ENCODE measurements around the gene DMGDH. TPM values are rescaled to one million over a fixed set of nuclear protein-coding genes. Genes with fewer than 3 reads are reported as not detected.

DMGDH gene
- total RNA-seq, 6 experiments from 2014 or later, result 55.7 to 128 (median 83.5) TPM

- no peak for ATAC-seq
- Histone ChIP-seq H3K36me3 (no peaks in the 10 kb centered on the region), H3K27me3 (no peaks in the 10 kb centered on the region), H3K27ac (no peak overlapping the region), H3K4me3 (no peak overlapping the region), H3K4me1 (peaks cover 0 to 36% (median 12%) of the 10 kb centered on the region in 4 donors), H3K9me3 (no peaks in the 10 kb centered on the region)
- TF ChIP-seq POLR2A (IDR thresholded peaks at IDR 0.05), result no peak
- TF ChIP-seq, protein P1, sequence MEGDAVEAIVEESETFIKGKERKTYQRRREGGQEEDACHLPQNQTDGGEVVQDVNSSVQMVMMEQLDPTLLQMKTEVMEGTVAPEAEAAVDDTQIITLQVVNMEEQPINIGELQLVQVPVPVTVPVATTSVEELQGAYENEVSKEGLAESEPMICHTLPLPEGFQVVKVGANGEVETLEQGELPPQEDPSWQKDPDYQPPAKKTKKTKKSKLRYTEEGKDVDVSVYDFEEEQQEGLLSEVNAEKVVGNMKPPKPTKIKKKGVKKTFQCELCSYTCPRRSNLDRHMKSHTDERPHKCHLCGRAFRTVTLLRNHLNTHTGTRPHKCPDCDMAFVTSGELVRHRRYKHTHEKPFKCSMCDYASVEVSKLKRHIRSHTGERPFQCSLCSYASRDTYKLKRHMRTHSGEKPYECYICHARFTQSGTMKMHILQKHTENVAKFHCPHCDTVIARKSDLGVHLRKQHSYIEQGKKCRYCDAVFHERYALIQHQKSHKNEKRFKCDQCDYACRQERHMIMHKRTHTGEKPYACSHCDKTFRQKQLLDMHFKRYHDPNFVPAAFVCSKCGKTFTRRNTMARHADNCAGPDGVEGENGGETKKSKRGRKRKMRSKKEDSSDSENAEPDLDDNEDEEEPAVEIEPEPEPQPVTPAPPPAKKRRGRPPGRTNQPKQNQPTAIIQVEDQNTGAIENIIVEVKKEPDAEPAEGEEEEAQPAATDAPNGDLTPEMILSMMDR (IDR thresholded peaks at IDR 0.05), result no peak
- no peak for DNase-seq
- intact Hi-C loops (cut with DNase I), result loop anchor here in 1 of 2 donors (10.0 kb wide), 1 partner anchor 442 kb away; no protein-coding TSS in a partner anchor
- WGBS (ENCODE audit: insufficient coverage, low coverage, low lambda C conversion rate, missing lambda C conversion rate), result 67% methylated on average over 2 of the region's 2 CpGs
Observed at GRCh38 chr5:79022771-79023170, 46.7 kb downstream of the DMGDH start.

DNA sequence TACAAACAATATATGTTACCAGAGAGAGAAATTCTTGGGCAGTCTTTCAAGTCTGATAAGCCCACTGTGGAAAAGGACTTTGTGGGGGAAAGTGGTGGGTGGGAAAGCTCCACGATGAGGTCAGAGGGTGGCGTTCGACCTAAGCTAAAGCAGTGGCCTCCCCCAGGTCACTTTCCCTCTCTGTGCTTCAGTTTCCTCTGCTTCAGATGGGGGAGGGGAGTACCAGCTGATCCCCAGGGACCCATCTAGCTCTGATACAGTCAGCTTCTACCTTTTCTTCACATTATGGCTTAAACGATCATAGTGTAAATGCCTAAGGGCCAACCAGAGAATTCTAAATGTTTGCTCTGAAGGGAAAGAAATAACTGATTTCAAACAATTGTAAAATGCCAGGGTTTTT lies 47.7 kb downstream of the DMGDH start:
- Histone ChIP-seq H3K36me3 (no peaks in the 10 kb centered on the region), H3K27ac (no peak overlapping the region), H3K9me3 (no peaks in the 10 kb centered on the region), H3K4me1 (peaks cover 0 to 33% (median 12%) of the 10 kb centered on the region in 4 donors), H3K4me3 (no peak overlapping the region), H3K27me3 (no peaks in the 10 kb centered on the region)
- TF ChIP-seq, protein P1 (IDR thresholded peaks at IDR 0.05), result no peak
- TF ChIP-seq POLR2A (IDR thresholded peaks at IDR 0.05), result no peak
- intact Hi-C loops (cut with DNase I), result loop anchor here in 1 of 2 donors (10.0 kb wide), 1 partner anchor 443 kb away; no protein-coding TSS in a partner anchor
- WGBS (ENCODE audit: insufficient coverage, low coverage, low lambda C conversion rate, missing lambda C conversion rate), result 14% methylated on average over 4 of the region's 4 CpGs
- ATAC-seq (no peak), DNase-seq (no peak)

GRCh38 chr5:79020861-79021561 lies 48.5 kb downstream of the DMGDH start:
- TF ChIP-seq, protein P1 (IDR thresholded peaks at IDR 0.05), result peak; percentile 67 to 84 (median 82)
- no peak for TF ChIP-seq POLR2A (IDR thresholded peaks at IDR 0.05)
- H3K36me3 ChIP-seq, result no peaks in the 10 kb centered on the region
- H3K4me3 ChIP-seq, result no peak overlapping the region
- ATAC-seq (peak; percentile 60 to 75 (median 72)), DNase-seq (peak; percentile 40 to 65 (median 65))
- 20% methylated on average over 14 of the region's 14 CpGs for WGBS (ENCODE audit: insufficient coverage, low coverage, low lambda C conversion rate, missing lambda C conversion rate)
- H3K27ac ChIP-seq, result no peak overlapping the region
- H3K9me3 ChIP-seq, result no peaks in the 10 kb centered on the region
- H3K4me1 ChIP-seq, result peaks cover 0 to 26% (median 12%) of the 10 kb centered on the region in 4 donors
- intact Hi-C loops (cut with DNase I), result loop anchor here in 1 of 2 donors (10.0 kb wide), 1 partner anchor 444 kb away; no protein-coding TSS in a partner anchor
- H3K27me3 ChIP-seq, result no peaks in the 10 kb centered on the region

- Histone ChIP-seq H3K4me1 (peaks cover 0 to 6% (median 0%) of the 10 kb centered on the region in 4 donors), H3K27me3 (no peaks in the 10 kb centered on the region), H3K27ac (no peak overlapping the region), H3K4me3 (no peak overlapping the region), H3K36me3 (no peaks in the 10 kb centered on the region), H3K9me3 (no peaks in the 10 kb centered on the region)
- TF ChIP-seq POLR2A (IDR thresholded peaks at IDR 0.05), result no peak
- TF ChIP-seq, protein P1 (IDR thresholded peaks at IDR 0.05), result no peak
- no CpG with 5 or more reads among the region's 2 CpGs for WGBS (ENCODE audit: insufficient coverage, low coverage, low lambda C conversion rate, missing lambda C conversion rate)
- peak in 3 of 4 donors; percentile 16 to 42 (median 42) for ATAC-seq
- DNase-seq, result no peak
- intact Hi-C loops (cut with DNase I), result no loop called here
Observed at GRCh38 chr5:79014631-79015030, 54.8 kb downstream of the DMGDH start.

Measured in right lobe of liver (tissue), 6 donors.